Endothelial cell (in vitro differentiated cells): ENCODE measurements around the gene VAV2. TPM values are rescaled to one million over a fixed set of nuclear protein-coding genes. Genes with fewer than 3 reads are reported as not detected.

ENCODE experiments used
- DNase-seq: peaks from one replicate; pipeline ENCODE4 v3.0.0; 2021; ENCODE audit warnings: low spot score
- H3K27ac Mint-ChIP-seq: one replicate; pipeline ENCODE4 v1.8.0; 2021; ENCODE audit warnings: mixed read lengths, inconsistent platforms; ENCODE audit not compliant: unreplicated experiment
- H3K27me3 Mint-ChIP-seq: one replicate; pipeline ENCODE4 v1.8.0; 2021; ENCODE audit warnings: mild to moderate bottlenecking, moderate library complexity, mixed read lengths, inconsistent platforms; ENCODE audit not compliant: unreplicated experiment
- H3K36me3 Mint-ChIP-seq: one replicate; pipeline ENCODE4 v1.8.0; 2021; ENCODE audit warnings: mild to moderate bottlenecking, low read depth, mixed read lengths, inconsistent platforms; ENCODE audit not compliant: unreplicated experiment
- H3K4me1 Mint-ChIP-seq: one replicate; pipeline ENCODE4 v1.8.0; 2021; ENCODE audit warnings: mild to moderate bottlenecking, mixed read lengths, inconsistent platforms; ENCODE audit not compliant: unreplicated experiment
- H3K4me3 Mint-ChIP-seq: one replicate; pipeline ENCODE4 v1.8.0; 2021; ENCODE audit warnings: mild to moderate bottlenecking, mixed read lengths, inconsistent platforms; ENCODE audit not compliant: unreplicated experiment
- H3K9me3 Mint-ChIP-seq: one replicate; pipeline ENCODE4 v1.8.0; 2021; ENCODE audit warnings: mixed read lengths, inconsistent platforms; ENCODE audit not compliant: unreplicated experiment
- CTCF ChIP-seq: fragments of 200-600 bp; sonication (generic); IDR thresholded peaks from one replicate; pipeline ENCODE4 v1.5.0; 2021; ENCODE audit warnings: antibody characterized with exemption; ENCODE audit not compliant: unreplicated experiment
- total RNA-seq: library from RNA; stranded (reverse); fragmentation: NEBNext Ultra II Directional; extraction: Animal tissue kit (Norgen Biotek cat#: 25700); gene quantifications from one replicate; pipeline ENCODE4 v1.2.1, GENCODE V29; 2021; ENCODE audit not compliant: unreplicated experiment

VAV2 gene
- total RNA-seq, 1 donor from 2014 or later: 27.2 TPM

- H3K4me3 Mint-ChIP-seq: no peak overlapping the region
- no peak for TF ChIP-seq CTCF
- no peak for DNase-seq
- H3K4me1 Mint-ChIP-seq: peaks cover 6% of the 10 kb centered on the region
- peaks cover 11% of the 10 kb centered on the region for H3K27me3 Mint-ChIP-seq
- peaks cover 16% of the 10 kb centered on the region for H3K36me3 Mint-ChIP-seq
- H3K27ac Mint-ChIP-seq: no peak overlapping the region
- H3K9me3 Mint-ChIP-seq: no peaks in the 10 kb centered on the region
Observed at GRCh38 chr9:133861086-133861485, 131.0 kb downstream of the VAV2 start.

- Mint-ChIP-seq H3K27ac (no peak overlapping the region), H3K27me3 (peaks cover 10% of the 10 kb centered on the region), H3K4me1 (peaks cover 10% of the 10 kb centered on the region), H3K9me3 (no peaks in the 10 kb centered on the region), H3K4me3 (no peak overlapping the region), H3K36me3 (peaks cover 7% of the 10 kb centered on the region)
- no peak for DNase-seq
- no peak for TF ChIP-seq CTCF
Observed at GRCh38 chr9:133858771-133859170, 133.4 kb downstream of the VAV2 start.

GRCh38 chr9:133857639-133858038 is 134.5 kb downstream of the VAV2 start:
- Mint-ChIP-seq H3K9me3 (no peaks in the 10 kb centered on the region), H3K36me3 (peaks cover 7% of the 10 kb centered on the region), H3K4me1 (peaks cover 10% of the 10 kb centered on the region), H3K27me3 (peaks cover 12% of the 10 kb centered on the region), H3K4me3 (no peak overlapping the region), H3K27ac (no peak overlapping the region)
- TF ChIP-seq CTCF: no peak
- DNase-seq: no peak

GRCh38 chr9:133856798-133857197 is 135.3 kb downstream of the VAV2 start:
- TF ChIP-seq CTCF: no peak
- Mint-ChIP-seq H3K4me1 (peaks cover 10% of the 10 kb centered on the region), H3K4me3 (no peak overlapping the region), H3K36me3 (peaks cover 11% of the 10 kb centered on the region), H3K9me3 (no peaks in the 10 kb centered on the region), H3K27ac (no peak overlapping the region), H3K27me3 (peaks cover 13% of the 10 kb centered on the region)
- DNase-seq: no peak

GRCh38 chr9:133855802-133856521 is 136.2 kb downstream of the VAV2 start:
- DNase-seq: no peak
- no peak for TF ChIP-seq CTCF
- Mint-ChIP-seq H3K36me3 (peaks cover 15% of the 10 kb centered on the region), H3K27me3 (peaks cover 15% of the 10 kb centered on the region), H3K4me3 (no peak overlapping the region), H3K4me1 (peaks cover 10% of the 10 kb centered on the region), H3K27ac (no peak overlapping the region), H3K9me3 (no peaks in the 10 kb centered on the region)
